Lower lobe of right lung (tissue), 2 donors: Measurements from ENCODE around the gene IFI35. TPM values are rescaled to one million over a fixed set of nuclear protein-coding genes. Genes with fewer than 3 reads are reported as not detected.
"Not testable (repeated sequence)": the region's sequence is repeated elsewhere in the genome, so short reads cannot be mapped to it uniquely, and the experiment has no call there.

ENCODE experiments used
- ATAC-seq, 2 donors: fragments of 200-7000 bp; cut with Tn5 transposase; one replicate each; pipeline ENCODE4 v1.9.1; 2020 to 2022; ENCODE audit warnings: mild to moderate bottlenecking in 2 of 2, moderate library complexity in 2 of 2
- DNase-seq: peaks from one replicate; pipeline ENCODE4 v3.0.0-alpha.2; 2020
- H3K27ac ChIP-seq: fragments of 200-600 bp; one replicate; pipeline ENCODE4 v1.8.0; 2022
- H3K27me3 ChIP-seq: fragments of 200-600 bp; one replicate; pipeline ENCODE4 v1.8.0; 2022; ENCODE audit warnings: low read depth
- H3K36me3 ChIP-seq: fragments of 200-600 bp; one replicate; pipeline ENCODE4 v1.8.0; 2022; ENCODE audit warnings: mild to moderate bottlenecking
- H3K4me1 ChIP-seq: fragments of 200-600 bp; one replicate; pipeline ENCODE4 v1.8.0; 2022
- H3K4me3 ChIP-seq: fragments of 200-600 bp; one replicate; pipeline ENCODE4 v1.8.0; 2022; ENCODE audit warnings: mild to moderate bottlenecking
- H3K9me3 ChIP-seq: fragments of 200-600 bp; one replicate; pipeline ENCODE4 v1.8.0; 2022
- CTCF ChIP-seq: fragments of 200-600 bp; IDR thresholded peaks from one replicate; pipeline ENCODE4 v1.8.0; 2022; ENCODE audit warnings: antibody characterized with exemption, mild to moderate bottlenecking
- intact Hi-C: fragments of 100-400 bp; cut with DNase I; formaldehyde crosslinking; loops from one replicate; pipeline ENCODE4 v1.11.0; 2022
- long read RNA-seq: library from polyadenylated mRNA; unstranded; transcript quantifications from one replicate; pipeline ENCODE4 v2.0.0, GENCODE V29; 2021
- total RNA-seq: library from RNA; stranded (reverse); fragmentation: NEBNext Ultra II Directional; extraction: Animal tissue kit (Norgen Biotek cat#: 25700); gene quantifications from one replicate; pipeline ENCODE4 v1.2.1, GENCODE V29; 2021
- donor health status: DM: no; HTN: yes; CAD: no; lungs with severe emphysema.

IFI35 gene
- total RNA-seq, result 61.5 TPM
- long read RNA-seq, transcript IFI35-203 (7 exons, 1,241 nt), result minor isoform, 14 of 53 reads
- long read RNA-seq, transcript IFI35-204 (7 exons, 1,232 nt), result major isoform, 23 of 53 reads
- long read RNA-seq, partial matches to known transcripts, result 8 of 53 reads
- long read RNA-seq, other reads (novel, unspliced or antisense), result 8 of 53 reads

DNA sequence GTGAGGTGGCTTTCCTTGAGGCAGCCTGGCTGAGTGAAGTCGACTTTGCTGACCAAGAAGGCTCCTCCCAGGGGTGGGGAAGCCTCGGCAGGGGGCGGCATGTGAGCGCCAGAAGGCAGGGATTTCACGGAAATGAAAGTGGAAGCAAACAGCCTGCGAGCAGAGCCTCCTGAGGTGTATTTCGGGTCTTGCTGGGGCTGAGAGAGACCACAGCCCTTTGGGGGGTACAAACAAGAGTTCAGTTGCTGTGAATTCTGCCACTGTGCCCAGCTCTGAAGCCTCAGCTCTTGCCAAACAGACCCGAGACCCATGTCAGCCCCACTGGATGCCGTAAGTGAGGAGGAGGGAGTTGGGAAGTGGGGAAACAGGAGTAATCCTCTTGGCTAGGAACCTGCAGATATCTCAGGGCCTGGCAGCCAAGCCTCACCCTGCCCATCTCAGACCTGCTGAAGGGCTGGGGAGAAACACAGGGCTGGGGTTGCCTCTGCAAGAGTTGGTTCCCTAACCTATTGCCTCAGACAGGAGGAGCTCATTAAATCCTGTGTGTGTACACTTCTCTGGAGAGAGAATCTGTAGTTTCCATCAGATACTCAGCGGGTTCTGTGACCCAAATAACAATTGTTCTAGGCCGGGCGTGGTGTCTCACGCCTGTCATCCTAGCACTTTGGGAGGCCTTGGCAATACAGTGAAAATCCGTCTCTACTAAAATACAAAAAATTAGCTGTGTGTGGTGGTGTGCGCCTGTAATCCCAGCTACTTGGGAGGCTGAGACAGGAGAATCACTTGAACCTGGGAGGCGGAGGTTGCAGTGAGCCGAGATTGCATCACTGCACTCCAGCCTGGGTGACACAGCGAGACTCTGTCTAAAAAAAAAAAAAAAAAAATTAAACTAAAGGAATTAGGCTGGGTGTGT, at the start of gene IFI35:
IFI35 (plus strand) TSS at position 146 of the 913 bp plus-strand sequence; CDS start at position 310, 164 bp downstream.
- Histone ChIP-seq H3K4me1 (peaks cover 35% of the 10 kb centered on the region), H3K4me3 (peak within 1 kb of the TSS; percentile 84), H3K27ac (peak within 1 kb of the TSS; percentile 96), H3K36me3 (peaks cover 40% of the 10 kb centered on the region), H3K27me3 (no peaks in the 10 kb centered on the region), H3K9me3 (no peaks in the 10 kb centered on the region)
- DNase-seq (peak; percentile 91), ATAC-seq (peak; percentile 95 to 97)
- intact Hi-C loops, result no loop called here
- TF ChIP-seq CTCF, result peak; percentile 54

DNA sequence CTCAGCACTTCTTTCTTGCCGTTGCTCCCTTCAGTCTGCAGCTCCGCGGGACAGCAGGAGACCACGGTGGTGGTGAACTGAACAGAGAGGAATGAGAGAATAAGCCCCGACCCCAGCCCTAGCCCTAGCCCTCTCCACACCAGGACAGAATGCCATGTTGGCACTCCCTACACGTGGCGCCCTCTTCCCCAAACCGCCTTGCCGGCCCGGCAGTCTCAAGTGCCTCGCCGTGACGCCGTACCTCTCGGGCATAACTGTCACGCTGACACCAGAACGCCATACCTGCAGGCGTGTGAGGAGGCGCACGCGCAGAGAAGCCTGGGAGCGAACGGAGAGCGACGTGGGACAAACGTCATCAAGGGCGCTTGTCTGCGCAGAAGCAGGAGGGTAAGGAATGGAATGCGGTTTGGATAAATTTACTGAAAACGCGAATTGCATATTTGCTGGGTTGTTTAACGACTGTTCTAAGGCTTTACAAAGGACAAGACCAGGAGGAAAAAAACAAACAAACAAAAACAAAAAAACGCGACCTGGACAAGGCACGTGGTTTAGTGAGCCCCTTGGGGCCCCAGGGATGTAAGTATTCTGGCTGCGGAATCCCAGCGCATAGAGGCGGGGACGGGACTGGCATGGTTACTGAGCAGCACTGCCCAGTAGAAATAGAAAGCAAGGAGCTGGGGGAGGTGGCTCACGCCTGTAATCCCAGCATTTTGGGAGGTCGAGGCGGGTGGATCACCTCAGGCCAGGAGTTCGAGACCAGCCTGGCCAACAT, 42.2 kb upstream of the IFI35 start, which contains the start of gene AARSD1:
AARSD1 (minus strand) TSS at position 294 of the 772 bp plus-strand sequence; CDS start at position 280, 14 bp downstream.
- ATAC-seq, result peak; percentile 98 to 99
- Histone ChIP-seq H3K4me1 (peaks cover 8% of the 10 kb centered on the region), H3K27me3 (no peaks in the 10 kb centered on the region), H3K27ac (peak within 1 kb of the TSS; percentile 90), H3K9me3 (no peaks in the 10 kb centered on the region), H3K4me3 (peak within 1 kb of the TSS; percentile 80), H3K36me3 (peaks cover 35% of the 10 kb centered on the region)
- intact Hi-C loops, result no loop called here
- TF ChIP-seq CTCF, result no peak
- DNase-seq, result peak; percentile 95

- no peak for DNase-seq
Observed at GRCh38 chr17:42967925-42968324, 38.7 kb upstream of the IFI35 start.

DNA sequence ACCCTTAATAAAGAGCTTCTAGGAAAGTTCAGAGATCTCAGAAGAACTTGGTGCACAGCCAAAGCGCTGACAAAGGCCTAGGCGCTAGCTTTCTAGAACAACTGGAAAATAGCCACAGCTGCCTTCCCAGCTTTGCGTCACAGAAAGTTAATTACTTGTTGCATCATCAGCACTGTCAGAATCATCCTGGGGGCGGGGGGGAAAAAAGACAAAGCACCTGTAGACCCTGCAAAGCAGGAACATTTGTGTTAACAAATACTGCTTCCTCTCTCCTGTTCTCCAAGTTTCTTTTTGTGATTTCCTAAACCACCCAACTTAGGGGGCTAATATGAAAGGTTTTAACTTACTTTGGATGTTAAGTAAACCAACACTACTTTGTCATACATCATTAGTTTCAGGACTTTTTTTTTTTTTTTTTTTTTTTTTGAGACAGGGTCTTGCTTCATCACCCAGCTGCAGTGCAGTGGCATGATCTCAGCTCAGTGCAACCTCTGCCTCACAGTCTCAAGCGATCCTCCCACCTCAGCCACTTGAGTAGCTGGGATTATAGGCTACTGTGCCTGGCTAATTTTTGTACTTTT, 37.5 kb upstream of the IFI35 start:
- H3K27ac ChIP-seq, result no peak overlapping the region
- H3K4me1 ChIP-seq, result no peaks in the 10 kb centered on the region
- DNase-seq (no peak), ATAC-seq (no peak)
- H3K27me3 ChIP-seq, result no peaks in the 10 kb centered on the region
- TF ChIP-seq CTCF, result no peak
- intact Hi-C loops, result no loop called here
- no peaks in the 10 kb centered on the region for H3K9me3 ChIP-seq
- H3K4me3 ChIP-seq, result no peak overlapping the region
- H3K36me3 ChIP-seq, result no peaks in the 10 kb centered on the region

More at GRCh38 chr17:42967925-42968324, 38.7 kb upstream of the IFI35 start:
- no peak for ATAC-seq
- intact Hi-C loops, result no loop called here
- peaks cover 8% of the 10 kb centered on the region for H3K4me1 ChIP-seq
- TF ChIP-seq CTCF, result no peak
- H3K9me3 ChIP-seq, result no peaks in the 10 kb centered on the region
- H3K27me3 ChIP-seq, result no peaks in the 10 kb centered on the region
- no peak overlapping the region for H3K27ac ChIP-seq
- no peaks in the 10 kb centered on the region for H3K36me3 ChIP-seq
- H3K4me3 ChIP-seq, result no peak overlapping the region

- H3K27me3 ChIP-seq, result no peaks in the 10 kb centered on the region
- no peak for ATAC-seq
- no peaks in the 10 kb centered on the region for H3K36me3 ChIP-seq
- TF ChIP-seq CTCF, result no peak
- H3K27ac ChIP-seq, result no peak overlapping the region
- no peak overlapping the region for H3K4me3 ChIP-seq
- intact Hi-C loops, result no loop called here
- no peaks in the 10 kb centered on the region for H3K9me3 ChIP-seq
- no peaks in the 10 kb centered on the region for H3K4me1 ChIP-seq
- DNase-seq, result no peak
Observed at GRCh38 chr17:42971589-42971988, 35.0 kb upstream of the IFI35 start.

GRCh38 chr17:42973323-42973722, 33.3 kb upstream of the IFI35 start:
- H3K36me3 ChIP-seq, H3K27me3 ChIP-seq, intact Hi-C loops, H3K9me3 ChIP-seq, H3K4me3 ChIP-seq, ATAC-seq, H3K4me1 ChIP-seq, DNase-seq, H3K27ac ChIP-seq: not testable (repeated sequence)
